HG03342 (cell line): ENCODE data around the gene NOS1AP.
"Not testable (repeated sequence)": the region's sequence is repeated elsewhere in the genome, so short reads cannot be mapped to it uniquely, and the experiment has no call there.

ENCODE experiments used
- ATAC-seq: cut with Tn5 transposase; IDR thresholded peaks from one replicate; pipeline ENCODE4 v1.9.1; 2021; ENCODE audit warnings: mild to moderate bottlenecking, moderate library complexity; ENCODE audit not compliant: unreplicated experiment

The NOS1AP gene

GRCh38 chr1:162323023-162323422 is 253.5 kb downstream of the NOS1AP start:
- no peak for ATAC-seq

GRCh38 chr1:162324396-162324795 is 254.9 kb downstream of the NOS1AP start:
- no peak for ATAC-seq

GRCh38 chr1:162326559-162326958 is 257.1 kb downstream of the NOS1AP start:
- no peak for ATAC-seq

- ATAC-seq, result no peak
These were observed 257.8 kb downstream of the NOS1AP start for GRCh38 chr1:162327144-162327787.

GRCh38 chr1:162327788-162328165 is 258.3 kb downstream of the NOS1AP start:
- no peak for ATAC-seq

GRCh38 chr1:162328512-162328911 is 259.0 kb downstream of the NOS1AP start:
- ATAC-seq, result no peak

DNA sequence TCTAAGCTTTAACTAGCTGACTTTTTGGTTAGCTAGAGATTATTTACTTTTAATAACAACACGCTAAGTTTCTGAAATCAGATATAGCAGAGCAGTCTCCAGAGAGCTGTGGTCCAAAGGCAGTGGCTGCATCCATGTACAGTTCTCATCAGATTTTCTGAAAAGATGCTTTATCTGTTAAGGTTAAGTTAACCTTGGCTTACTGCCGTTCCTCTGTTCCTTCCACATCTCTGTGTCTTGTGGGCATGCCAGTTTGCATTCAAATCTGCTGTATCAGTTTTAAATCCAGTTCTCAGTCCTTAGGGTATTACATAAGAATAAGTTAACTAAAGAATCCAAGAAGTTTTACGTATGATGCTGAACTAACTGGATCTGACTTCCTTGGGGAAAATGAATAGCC is 260.3 kb downstream of the NOS1AP start:
- no peak for ATAC-seq

DNA sequence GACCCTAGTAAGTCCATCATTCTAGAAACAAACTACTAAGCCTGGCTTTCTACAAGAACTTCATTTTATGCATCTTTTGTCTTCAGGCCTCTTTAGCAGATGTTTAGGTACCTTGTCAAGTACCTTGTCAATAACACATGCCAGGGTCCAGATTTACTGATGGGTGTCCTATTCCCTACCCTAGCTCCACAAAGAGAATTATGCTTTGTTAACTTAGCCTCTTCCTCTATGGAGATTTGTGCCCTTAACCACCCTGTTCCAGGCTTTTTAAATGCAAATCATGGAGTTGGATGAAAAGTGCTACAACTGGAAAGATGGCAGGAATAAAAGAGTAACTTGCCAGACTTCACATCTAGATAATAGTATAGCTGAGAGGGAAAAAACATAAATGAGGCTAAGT is 264.5 kb downstream of the NOS1AP start:
- no peak for ATAC-seq

DNA sequence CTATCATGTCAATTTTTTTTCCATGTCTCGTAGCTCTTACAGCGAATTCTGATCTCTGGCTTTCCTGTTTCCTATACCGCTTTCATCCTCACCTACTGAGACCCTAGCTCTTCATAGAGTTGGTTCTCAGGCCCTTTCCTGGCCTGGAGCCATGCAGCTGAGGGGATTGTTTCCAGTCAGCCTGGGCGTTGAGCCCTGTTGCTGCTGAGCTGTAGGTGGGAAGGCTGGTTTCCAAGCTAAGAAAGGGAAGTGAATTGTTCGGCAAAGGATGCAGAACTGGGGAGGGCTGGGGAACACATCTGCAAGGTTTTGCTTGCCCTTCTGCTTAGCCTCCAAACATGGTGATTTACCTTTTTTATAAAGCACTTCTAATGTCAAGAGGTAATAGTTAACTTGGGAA is 265.6 kb downstream of the NOS1AP start:
- no peak for ATAC-seq

DNA sequence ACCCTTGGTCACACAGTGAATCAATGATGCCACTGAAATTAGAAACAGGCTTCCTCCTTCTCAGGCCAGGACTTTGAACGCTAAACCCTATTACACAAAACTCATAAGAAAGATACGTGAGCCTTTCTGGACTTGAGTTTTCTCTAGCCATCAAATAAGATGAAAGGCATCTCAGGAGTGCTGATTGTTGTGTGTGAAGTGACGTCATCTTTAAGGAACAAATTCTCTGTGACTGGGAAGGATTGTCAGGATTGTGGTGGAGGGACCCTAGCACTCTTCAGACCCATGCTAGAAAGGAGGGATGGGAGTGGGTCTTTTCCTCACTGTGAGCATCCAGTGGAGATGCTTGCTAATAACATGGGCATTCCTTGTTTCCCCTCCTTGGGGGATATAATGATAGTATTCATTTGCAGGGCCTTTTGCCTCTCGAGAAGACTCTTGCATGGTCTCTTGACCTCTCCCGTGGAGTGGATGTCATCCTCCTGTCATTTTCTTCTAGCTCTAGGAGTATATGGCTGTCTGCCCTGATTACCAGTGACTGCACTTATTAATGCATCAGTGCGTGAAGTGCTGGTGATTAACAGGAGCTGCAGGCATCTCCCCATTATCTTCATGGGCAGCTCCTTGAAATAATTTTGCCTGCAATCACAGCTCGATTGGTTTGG is 267.3 kb downstream of the NOS1AP start:
- no peak for ATAC-seq

DNA sequence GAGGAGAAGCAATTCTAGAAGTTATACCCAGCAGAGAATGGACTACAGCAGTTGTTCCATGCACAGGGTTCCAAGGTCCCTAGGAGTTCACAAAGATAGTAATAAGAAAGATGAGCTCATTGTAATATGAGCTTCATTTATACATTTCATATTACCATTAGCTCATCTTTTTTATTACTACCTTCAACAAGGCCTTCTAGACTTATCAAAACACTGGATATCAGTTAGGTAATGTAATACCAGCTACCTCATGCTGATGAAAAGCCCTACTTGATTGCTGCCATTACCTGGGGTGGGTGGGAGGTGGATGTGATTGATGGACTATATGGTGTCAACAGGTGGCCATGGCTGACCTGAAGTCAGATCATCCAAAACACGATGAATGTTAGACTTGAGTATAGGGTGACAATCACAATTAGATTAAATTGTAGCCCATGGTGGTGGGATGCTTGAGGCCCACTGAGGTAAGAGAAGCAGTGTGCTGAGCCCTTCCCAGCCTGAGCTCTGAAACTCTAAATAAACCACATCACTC is 273.0 kb downstream of the NOS1AP start:
- ATAC-seq, result no peak

- no peak for ATAC-seq
These were observed 274.0 kb downstream of the NOS1AP start for GRCh38 chr1:162343470-162343869.

DNA sequence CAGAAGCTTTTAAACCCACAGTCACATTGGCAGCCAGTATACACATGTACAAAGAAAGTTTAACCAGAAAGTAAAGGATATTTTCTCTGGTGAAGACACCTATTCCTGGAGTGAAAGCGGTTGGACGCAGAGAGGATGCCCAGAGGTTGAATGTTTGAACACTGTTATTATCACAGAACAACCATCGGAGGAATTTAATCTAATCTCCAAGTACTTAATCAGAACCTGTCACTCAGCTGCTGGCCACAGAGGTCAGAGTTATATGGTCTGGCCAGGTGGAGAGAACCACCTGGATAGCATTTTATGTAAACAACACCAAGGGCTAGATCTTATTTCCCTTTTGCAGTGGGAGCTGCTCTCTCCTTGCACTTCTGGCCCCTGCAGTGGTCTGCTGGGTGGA is 277.8 kb downstream of the NOS1AP start:
- ATAC-seq, result no peak

DNA sequence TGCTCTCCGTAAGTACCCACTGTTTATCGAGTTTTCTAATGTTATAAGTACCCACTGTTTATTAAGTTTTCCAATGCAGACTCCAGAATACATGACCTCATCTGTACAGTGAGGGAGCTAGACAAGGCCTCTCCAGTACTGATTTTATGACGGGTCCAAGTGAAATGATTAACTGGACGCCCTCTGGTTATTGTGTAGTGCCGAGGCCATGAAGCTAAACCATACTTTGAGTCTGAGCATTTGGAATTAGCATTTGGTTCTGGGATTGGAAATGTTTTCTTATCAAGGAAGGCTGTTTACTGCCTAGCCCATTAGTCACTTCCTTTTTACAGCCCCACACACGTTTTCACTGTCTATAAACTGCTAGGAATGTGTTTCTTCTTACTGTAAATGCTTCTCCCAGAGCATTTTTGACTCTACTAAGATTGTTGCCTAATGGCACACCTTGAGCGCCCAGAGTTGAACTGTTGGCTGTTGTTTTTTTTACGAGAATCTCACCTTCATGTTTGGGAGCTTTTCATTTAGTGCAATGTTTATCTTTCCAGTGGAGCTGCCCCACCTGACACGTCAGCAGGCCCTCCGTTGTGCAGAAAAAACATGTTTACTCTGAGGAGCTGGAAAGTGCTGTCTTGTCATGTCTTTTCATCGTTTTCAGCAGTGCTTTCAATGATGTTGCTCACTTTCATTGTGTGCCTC is 280.3 kb downstream of the NOS1AP start:
- no peak for ATAC-seq

DNA sequence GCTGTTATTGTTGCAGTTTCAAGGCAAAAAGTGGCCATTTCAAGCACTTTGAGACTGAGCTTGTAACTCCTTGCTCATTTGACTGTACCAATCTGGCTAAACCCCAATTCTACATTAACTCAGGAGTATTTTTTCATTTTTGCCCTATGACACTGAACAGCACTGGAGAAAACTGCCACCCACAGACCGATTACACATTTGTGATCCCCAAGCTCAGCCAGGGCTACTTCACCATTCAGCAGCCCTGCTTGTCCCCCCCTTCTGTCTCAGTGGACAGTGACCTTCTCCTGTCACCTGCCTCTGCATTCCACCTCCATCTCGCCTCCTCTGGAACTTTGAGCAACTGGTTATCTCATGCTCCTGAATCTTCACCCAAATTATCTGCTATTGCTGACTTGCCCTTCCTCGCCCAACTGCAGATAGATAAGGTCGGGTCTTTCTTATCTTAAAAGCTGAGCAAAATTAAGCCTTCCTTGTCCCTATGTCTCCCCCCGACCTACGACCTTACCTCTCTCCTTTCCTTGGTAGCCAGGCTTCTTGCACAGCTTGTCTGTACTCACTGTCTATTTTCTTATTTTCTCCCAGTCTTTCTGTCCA is 281.9 kb downstream of the NOS1AP start:
- no peak for ATAC-seq

DNA sequence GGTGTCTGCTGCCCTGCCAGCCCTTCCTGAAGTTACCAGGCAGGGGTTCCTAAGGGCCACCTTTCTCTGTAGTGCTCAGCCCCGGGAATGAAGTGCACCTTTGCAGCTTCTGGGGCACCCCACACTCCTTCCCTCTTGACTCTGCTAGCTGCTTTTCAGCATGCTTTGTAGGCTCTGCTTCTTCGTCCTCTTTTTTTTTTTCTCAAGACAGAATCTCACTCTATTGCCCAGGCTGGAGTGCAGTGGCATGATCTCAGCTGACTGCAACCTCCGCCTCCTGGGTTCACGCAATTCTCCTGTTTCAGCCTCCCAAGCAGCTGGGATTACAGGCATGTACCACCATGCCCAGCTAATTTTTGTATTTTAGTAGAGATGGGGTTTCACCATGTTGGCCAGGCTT is 282.4 kb downstream of the NOS1AP start:
- ATAC-seq, result not testable (repeated sequence)

DNA sequence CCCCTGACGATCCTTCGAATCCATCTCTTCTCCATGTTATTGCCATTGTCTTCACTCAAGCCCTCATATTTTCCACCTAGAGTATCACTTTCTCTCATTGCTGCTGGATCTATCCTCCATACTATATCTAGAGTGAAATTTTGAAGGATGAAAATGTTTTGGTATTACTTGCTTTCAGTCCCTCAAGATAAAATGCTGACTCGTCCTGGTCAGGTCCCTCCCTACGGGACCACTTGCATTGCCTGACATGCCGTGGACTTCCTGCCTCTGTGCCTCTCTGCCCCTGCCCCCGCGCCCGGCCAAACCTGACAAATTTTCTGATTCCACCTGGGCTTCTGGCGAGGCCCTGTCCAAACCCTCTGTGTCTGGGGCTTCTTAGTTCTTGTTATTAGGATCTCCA is 283.6 kb downstream of the NOS1AP start:
- ATAC-seq, result no peak

DNA sequence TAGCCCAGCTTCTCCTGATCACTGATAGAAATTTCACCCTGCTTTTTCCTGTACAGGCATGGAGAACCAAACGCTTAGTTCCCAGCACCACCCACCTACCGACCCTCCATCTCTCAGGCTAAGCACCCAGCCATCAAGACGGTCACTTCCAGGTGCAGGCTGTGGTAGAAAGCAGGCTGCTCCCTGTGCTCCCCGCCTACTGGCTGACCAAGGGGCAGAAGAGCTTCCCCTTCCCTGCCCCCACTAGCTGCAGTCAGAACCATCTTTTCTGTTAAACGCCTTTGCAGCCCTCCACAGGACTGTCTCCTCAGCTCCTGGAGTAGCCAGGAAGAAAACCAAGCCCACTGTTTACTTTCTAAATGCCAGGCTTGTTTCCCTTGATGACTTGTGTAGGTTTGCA is 284.2 kb downstream of the NOS1AP start:
- no peak for ATAC-seq

GRCh38 chr1:162357681-162358266 is 288.3 kb downstream of the NOS1AP start:
- no peak for ATAC-seq

- no peak for ATAC-seq
These were observed 289.4 kb downstream of the NOS1AP start for GRCh38 chr1:162358928-162359327.

GRCh38 chr1:162359523-162360236 is 290.2 kb downstream of the NOS1AP start:
- no peak for ATAC-seq
